Ovary (tissue), 3 donors: ENCODE data around the gene MAST1.

ENCODE experiments used
- CTCF ChIP-seq, 3 donors: fragments of 450-650 bp in 2 of 3; fragments of 200-600 bp in 1 of 3; IDR thresholded peaks; one replicate each; pipeline versions ENCODE4 v1.5.1 to v1.8.0; 2016 to 2022; ENCODE audit warnings: antibody characterized with exemption in 3 of 3, mild to moderate bottlenecking in 1 of 3
- EP300 ChIP-seq: sonication (generic); formaldehyde crosslinking; IDR thresholded peaks from one replicate; pipeline ENCODE4 v1.6.1; 2017; ENCODE audit warnings: antibody characterized with exemption
- POLR2A ChIP-seq: fragments of 450-650 bp; IDR thresholded peaks from one replicate; pipeline ENCODE4 v1.6.1; 2017; ENCODE audit warnings: antibody characterized with exemption, mild to moderate bottlenecking, moderate library complexity
- donor health status: DM: no; HTN: no; CAD: no.

DNA sequence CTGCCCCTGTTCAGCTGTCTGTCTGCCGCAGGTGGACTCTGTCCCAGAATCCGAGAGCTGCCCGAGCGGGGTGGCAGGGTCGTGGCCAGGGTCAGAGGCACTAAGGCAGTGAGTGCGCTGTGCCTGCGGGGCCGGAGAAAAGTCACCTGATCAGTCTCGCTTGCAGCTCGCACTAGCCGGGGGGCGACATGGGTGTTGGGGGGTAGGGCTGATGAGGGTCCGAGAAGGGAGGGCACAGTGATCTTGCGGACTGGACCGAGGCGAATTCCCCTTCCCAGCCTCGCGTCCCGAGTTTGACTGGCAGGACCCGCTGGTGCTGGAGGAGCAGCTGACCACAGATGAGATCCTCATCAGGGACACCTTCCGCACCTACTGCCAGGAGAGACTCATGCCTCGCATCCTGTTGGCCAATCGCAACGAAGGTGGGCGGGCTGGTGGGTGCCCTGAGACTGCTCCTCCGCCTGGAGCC lies 53.3 kb downstream of the MAST1 start:
- no peak for TF ChIP-seq POLR2A
- no peak for TF ChIP-seq CTCF (IDR thresholded peaks at IDR 0.05)
- TF ChIP-seq EP300, result no peak
